ENCODE measurements around the gene EPN2. TPM values are rescaled to one million over a fixed set of nuclear protein-coding genes. Genes with fewer than 3 reads are reported as not detected.

Gene EPN2
- total RNA-seq, 1 experiment from 2014 or later = 73.1 TPM

GRCh38 chr17:19381361-19381740, 144.2 kb downstream of the EPN2 start:
- ATAC-seq (no peak), DNase-seq (ENCODE audit: low read depth, low spot score) (no peak)
- H3K36me3 ChIP-seq (ENCODE audit: control insufficient read depth in 1 of 2, insufficient read depth in 2 of 2, low read length in 2 of 2) = peaks cover 18 to 26% of the 10 kb centered on the region in 2 experiments; a peak in 3 of 4 replicates
- H3K27ac ChIP-seq (ENCODE audit: low read depth, low read length) = no peak overlapping the region
- CTCF ChIA-PET = no interaction called here
- POLR2A ChIA-PET = no interaction called here
- peaks cover 6 to 18% of the 10 kb centered on the region in 2 experiments; a peak in 3 of 4 replicates for H3K4me1 ChIP-seq (ENCODE audit: control insufficient read depth in 1 of 2, insufficient read depth in 2 of 2, low read length in 2 of 2)
- TF ChIP-seq FOSL1 (IDR thresholded peaks at IDR 0.05; ENCODE audit: low read depth) (no peak), SIN3A (IDR thresholded peaks at IDR 0.05; ENCODE audit: low read depth) (no peak), RAD21 (IDR thresholded peaks at IDR 0.05; ENCODE audit: low read depth) (no peak), EZH2phosphoT487 (IDR thresholded peaks at IDR 0.05; ENCODE audit: borderline replicate concordance) (no peak), REST (IDR thresholded peaks at IDR 0.05; ENCODE audit: low read depth) (no peak), POLR2A (IDR thresholded peaks at IDR 0.05; ENCODE audit: borderline replicate concordance, extremely low read depth, insufficient read depth, insufficient read length) (no peak), ELF1 (IDR thresholded peaks at IDR 0.05; ENCODE audit: borderline replicate concordance, low read depth) (no peak), CBX3 (IDR thresholded peaks at IDR 0.05; ENCODE audit: low read depth) (no peak)
- TF ChIP-seq, protein P1, sequence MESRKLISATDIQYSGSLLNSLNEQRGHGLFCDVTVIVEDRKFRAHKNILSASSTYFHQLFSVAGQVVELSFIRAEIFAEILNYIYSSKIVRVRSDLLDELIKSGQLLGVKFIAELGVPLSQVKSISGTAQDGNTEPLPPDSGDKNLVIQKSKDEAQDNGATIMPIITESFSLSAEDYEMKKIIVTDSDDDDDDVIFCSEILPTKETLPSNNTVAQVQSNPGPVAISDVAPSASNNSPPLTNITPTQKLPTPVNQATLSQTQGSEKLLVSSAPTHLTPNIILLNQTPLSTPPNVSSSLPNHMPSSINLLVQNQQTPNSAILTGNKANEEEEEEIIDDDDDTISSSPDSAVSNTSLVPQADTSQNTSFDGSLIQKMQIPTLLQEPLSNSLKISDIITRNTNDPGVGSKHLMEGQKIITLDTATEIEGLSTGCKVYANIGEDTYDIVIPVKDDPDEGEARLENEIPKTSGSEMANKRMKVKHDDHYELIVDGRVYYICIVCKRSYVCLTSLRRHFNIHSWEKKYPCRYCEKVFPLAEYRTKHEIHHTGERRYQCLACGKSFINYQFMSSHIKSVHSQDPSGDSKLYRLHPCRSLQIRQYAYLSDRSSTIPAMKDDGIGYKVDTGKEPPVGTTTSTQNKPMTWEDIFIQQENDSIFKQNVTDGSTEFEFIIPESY (IDR thresholded peaks at IDR 0.05; ENCODE audit: extremely low read depth, insufficient replicate concordance, low read length) = no peak
- TF ChIP-seq, protein P2, sequence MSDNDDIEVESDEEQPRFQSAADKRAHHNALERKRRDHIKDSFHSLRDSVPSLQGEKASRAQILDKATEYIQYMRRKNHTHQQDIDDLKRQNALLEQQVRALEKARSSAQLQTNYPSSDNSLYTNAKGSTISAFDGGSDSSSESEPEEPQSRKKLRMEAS (IDR thresholded peaks at IDR 0.05) = no peak
- TF ChIP-seq, protein P3, sequence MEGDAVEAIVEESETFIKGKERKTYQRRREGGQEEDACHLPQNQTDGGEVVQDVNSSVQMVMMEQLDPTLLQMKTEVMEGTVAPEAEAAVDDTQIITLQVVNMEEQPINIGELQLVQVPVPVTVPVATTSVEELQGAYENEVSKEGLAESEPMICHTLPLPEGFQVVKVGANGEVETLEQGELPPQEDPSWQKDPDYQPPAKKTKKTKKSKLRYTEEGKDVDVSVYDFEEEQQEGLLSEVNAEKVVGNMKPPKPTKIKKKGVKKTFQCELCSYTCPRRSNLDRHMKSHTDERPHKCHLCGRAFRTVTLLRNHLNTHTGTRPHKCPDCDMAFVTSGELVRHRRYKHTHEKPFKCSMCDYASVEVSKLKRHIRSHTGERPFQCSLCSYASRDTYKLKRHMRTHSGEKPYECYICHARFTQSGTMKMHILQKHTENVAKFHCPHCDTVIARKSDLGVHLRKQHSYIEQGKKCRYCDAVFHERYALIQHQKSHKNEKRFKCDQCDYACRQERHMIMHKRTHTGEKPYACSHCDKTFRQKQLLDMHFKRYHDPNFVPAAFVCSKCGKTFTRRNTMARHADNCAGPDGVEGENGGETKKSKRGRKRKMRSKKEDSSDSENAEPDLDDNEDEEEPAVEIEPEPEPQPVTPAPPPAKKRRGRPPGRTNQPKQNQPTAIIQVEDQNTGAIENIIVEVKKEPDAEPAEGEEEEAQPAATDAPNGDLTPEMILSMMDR (IDR thresholded peaks at IDR 0.05 in 2 of 3, conservative IDR thresholded peaks at IDR 0.05 in 1 of 3; ENCODE audit: borderline replicate concordance in 1 of 3, insufficient read depth in 1 of 3, low read depth in 2 of 3, low read length in 2 of 3) = no peak
- peaks cover 2% of the 10 kb centered on the region for H3K79me2 ChIP-seq (ENCODE audit: insufficient read depth, low read length)
- no peak overlapping the region for H3K4me2 ChIP-seq (ENCODE audit: low read length)
- no peaks in the 10 kb centered on the region for H3K9me3 ChIP-seq (ENCODE audit: control insufficient read depth in 1 of 2, insufficient read depth in 1 of 2, low read depth in 1 of 2, low read length in 2 of 2)
- H4K20me1 ChIP-seq (ENCODE audit: insufficient read depth) = no peaks in the 10 kb centered on the region
- no peak overlapping the region for H3K9ac ChIP-seq (ENCODE audit: low read length)
- intact Hi-C loops (cut with micrococcal nuclease) = no loop called here
- no peak overlapping the region for H3K4me3 ChIP-seq (replicated peaks in 1 of 2; ENCODE audit: low read depth in 1 of 2, low read length in 2 of 2)
- no peaks in the 10 kb centered on the region for H3K27me3 ChIP-seq (ENCODE audit: insufficient read depth, low read length)
- H2AFZ ChIP-seq (ENCODE audit: low read depth, low read length, poor library complexity, severe bottlenecking) = no peak overlapping the region
- no TSS peak for BruUV-seq (replicated peaks)
- no peaks in the 10 kb centered on the region for H3K9me2 ChIP-seq (ENCODE audit: insufficient read depth)
- RAD21 ChIA-PET (ENCODE audit: low non-redundant PET in 1 of 2, low total read pairs in 2 of 2, uncharacterized antibody in 2 of 2, unreplicated experiment in 2 of 2) = no interaction called here
